K562 (cell line): ENCODE measurements around the gene ASXL2. TPM values are rescaled to one million over a fixed set of nuclear protein-coding genes. Genes with fewer than 3 reads are reported as not detected.

Experiments used
- ATAC-seq: fragments of 200-7000 bp; cut with Tn5 transposase; 3 replicates; pipeline ENCODE4 v1.9.1; 2020; ENCODE audit warnings: moderate library complexity
- BruUV-seq: library from RNA; stranded (reverse); fragments of 400-500 nt; replicated peaks from 2 replicates; lab custom pipeline; 2021; lab: Mats Ljungman, UMichigan
- CTCF ChIA-PET: fragments of 300-600 bp; formaldehyde crosslinking; extraction: SDS; loops from one replicate; lab custom pipeline; 2021; ENCODE audit warnings: low intra/inter-chr PET ratio; lab: Yijun Ruan, JAX
- POLR2A ChIA-PET: fragments of 300-600, 350-650 bp; sonication (Branson Sonifier 250); formaldehyde crosslinking; extraction: SDS; loops from one replicate; lab custom pipeline; 2021; ENCODE audit warnings: antibody characterized with exemption, inconsistent platforms; lab: Yijun Ruan, JAX
- DNase-seq, 4 experiments: peaks; one replicate each; pipeline versions ENCODE4 v3.0.0 to v3.0.0-alpha.2; 2011 to 2018; ENCODE audit warnings: low spot score in 3 of 4, mixed read lengths in 3 of 4; ENCODE audit errors: extremely low read depth in 1 of 4
- FAIRE-seq: peaks from 2 replicates; lab custom pipeline; 2011; peaks lifted over from hg19 to GRCh38; lab: Jason Lieb, UNC
- H2AFZ ChIP-seq: 2 replicates; pipeline ENCODE4 v1.6.0; 2011; ENCODE audit warnings: low read depth, low read length, control low read depth, inconsistent platforms
- H3K27ac ChIP-seq: fragments of 200-600 bp; 3 replicates; pipeline ENCODE4 v1.8.0; 2011; ENCODE audit warnings: low read depth, mild to moderate bottlenecking, control low read depth, inconsistent platforms, low read length, moderate library complexity, mixed read lengths; ENCODE audit errors: extremely low read depth
- H3K27me3 ChIP-seq, 2 experiments: fragments of 300-600 bp in 1 of 2; 2 replicates in 1 of 2; 3 replicates in 1 of 2; pipeline versions ENCODE4 v1.6.0 to v1.8.0; 2011; ENCODE audit warnings: inconsistent platforms in 2 of 2, low read length in 2 of 2, mild to moderate bottlenecking in 1 of 2, mixed read lengths in 1 of 2, moderate library complexity in 1 of 2; ENCODE audit not compliant: control insufficient read depth in 2 of 2, insufficient read depth in 2 of 2
- H3K36me3 ChIP-seq: fragments of 300-600 bp; 3 replicates; pipeline ENCODE4 v1.8.0; 2011; ENCODE audit warnings: mild to moderate bottlenecking, low read length, inconsistent platforms; ENCODE audit not compliant: control insufficient read depth, insufficient read depth
- H3K4me1 ChIP-seq, 2 experiments: fragments of 200-600 bp in 1 of 2; replicated peaks in 1 of 2; 2 replicates in 1 of 2; 3 replicates in 1 of 2; pipeline versions ENCODE4 v1.5.1 to v1.8.0; 2011; ENCODE audit warnings: inconsistent platforms in 2 of 2, low read length in 2 of 2, mild to moderate bottlenecking in 1 of 2, mixed read lengths in 1 of 2, moderate library complexity in 1 of 2; ENCODE audit not compliant: control insufficient read depth in 2 of 2, insufficient read depth in 2 of 2
- H3K4me2 ChIP-seq: 2 replicates; pipeline ENCODE4 v1.6.1; 2011; ENCODE audit warnings: low read length, control low read depth, inconsistent platforms, mixed read lengths; ENCODE audit not compliant: insufficient read depth
- H3K4me3 ChIP-seq: fragments of 200-600 bp; sonication (generic), shearing (Covaris generic); 2 replicates; pipeline ENCODE4 v1.5.1; 2016; ENCODE audit warnings: control low read depth, inconsistent platforms
- H3K79me2 ChIP-seq: fragments of 200-600 bp; 3 replicates; pipeline ENCODE4 v1.8.0; 2011; ENCODE audit warnings: low read length, inconsistent platforms; ENCODE audit not compliant: control insufficient read depth, insufficient read depth
- H3K9ac ChIP-seq, 2 experiments: 2 replicates each; pipeline versions ENCODE4 v1.6.0 to v1.6.1; 2011; ENCODE audit warnings: low read depth in 2 of 2, low read length in 2 of 2, control low read depth in 1 of 2, inconsistent platforms in 1 of 2, mild to moderate bottlenecking in 1 of 2, mixed read lengths in 1 of 2; ENCODE audit not compliant: insufficient read depth in 1 of 2
- H3K9me1 ChIP-seq: one replicate; pipeline ENCODE4 v1.6.0; 2011; ENCODE audit warnings: inconsistent platforms, mild to moderate bottlenecking, low read length, moderate library complexity; ENCODE audit not compliant: control insufficient read depth, insufficient read depth
- H3K9me3 ChIP-seq: replicated peaks from 2 replicates; pipeline ENCODE4 v1.5.1; 2011; ENCODE audit warnings: low read depth, low read length, inconsistent platforms; ENCODE audit not compliant: control insufficient read depth, insufficient read depth
- H4K20me1 ChIP-seq: replicated peaks from 2 replicates; pipeline ENCODE4 v1.6.1; 2011; ENCODE audit warnings: low read length, inconsistent platforms, mixed read lengths; ENCODE audit not compliant: control insufficient read depth, insufficient read depth
- C11orf30 ChIP-seq: fragments of 450-650 bp; IDR thresholded peaks from 2 replicates; pipeline ENCODE4 v1.6.1; 2016; ENCODE audit warnings: low read depth, mild to moderate bottlenecking
- CEBPZ ChIP-seq: fragments of 150-350 bp; IDR thresholded peaks from 2 replicates; pipeline ENCODE4 v1.6.1; 2014; ENCODE audit warnings: low read depth, mild to moderate bottlenecking, low read length, borderline replicate concordance
- HNRNPL ChIP-seq: fragments of 200-400 bp; formaldehyde crosslinking; IDR thresholded peaks from 2 replicates; pipeline ENCODE4 v1.6.1; 2017; ENCODE audit warnings: low read depth, mild to moderate bottlenecking, low read length
- HNRNPUL1 ChIP-seq: fragments of 200-400 bp; formaldehyde crosslinking; IDR thresholded peaks from 2 replicates; pipeline ENCODE4 v1.6.1; 2017; ENCODE audit warnings: low read length
- ILF3 ChIP-seq: fragments of 450-650 bp; IDR thresholded peaks from 2 replicates; pipeline ENCODE4 v1.6.1; 2018; ENCODE audit warnings: antibody characterized with exemption, mild to moderate bottlenecking, moderate library complexity, borderline replicate concordance
- MEIS2 ChIP-seq: fragments of 450-650 bp; IDR thresholded peaks from 2 replicates; pipeline ENCODE4 v1.6.1; 2014; ENCODE audit warnings: mild to moderate bottlenecking; ENCODE audit not compliant: partially characterized antibody
- NR2C2 ChIP-seq, 2 experiments: fragments of 200-800 bp in 1 of 2; sonication (Bioruptor generic) in 1 of 2; sonication (generic) in 1 of 2; formaldehyde crosslinking in 1 of 2; IDR thresholded peaks; 2 replicates each; pipeline versions ENCODE4 v1.6.1 to v1.8.0; 2016 to 2022; ENCODE audit warnings: mild to moderate bottlenecking in 1 of 2, missing compliant biosample characterization in 1 of 2, missing genetic modification characterization in 1 of 2, missing genetic modification reagents in 1 of 2
- SMARCB1 ChIP-seq: IDR thresholded peaks from 2 replicates; pipeline ENCODE4 v1.6.1; 2011; ENCODE audit warnings: improper control_type of control experiment, low read depth; ENCODE audit not compliant: insufficient read length
- ZBTB34 ChIP-seq: fragments of 250-450 bp; sonication (Bioruptor Pico); IDR thresholded peaks from 2 replicates; pipeline ENCODE4 v1.8.0; 2021; ENCODE audit warnings: mild to moderate bottlenecking, moderate library complexity
- ZNF12 ChIP-seq: sonication (generic); formaldehyde crosslinking; IDR thresholded peaks from 2 replicates; pipeline ENCODE4 v1.4.0; 2020; ENCODE audit warnings: mild to moderate bottlenecking, missing genetic modification reagents
- ZNF253 ChIP-seq: fragments of 250-450 bp; sonication (Bioruptor Pico); conservative IDR thresholded peaks from 2 replicates; pipeline ENCODE4 v1.6.1; 2021; ENCODE audit warnings: mild to moderate bottlenecking
- ZNF316 ChIP-seq: fragments of 450-650 bp; IDR thresholded peaks from 2 replicates; pipeline ENCODE4 v1.6.1; 2016
- ZNF354B ChIP-seq: fragments of 250-450 bp; sonication (Bioruptor Pico); IDR thresholded peaks from 2 replicates; pipeline ENCODE4 v1.4.0; 2020
- WGBS: fragments of 100-300 bp; shearing (Covaris generic); methylation state at CpG from one replicate; pipeline ENCODE4 v1.1.6; 2016; ENCODE audit warnings: low coverage, mixed read lengths; ENCODE audit not compliant: insufficient coverage; ENCODE audit errors: missing lambda C conversion rate; 5-methylcytosine and 5-hydroxymethylcytosine counted together
- in situ Hi-C: fragments of 300-500 bp; cut with MboI; formaldehyde crosslinking; loops from 4 replicates; pipeline ENCODE4 v1.15.0; 2018; ENCODE audit warnings: inconsistent platforms, mixed read lengths
- intact Hi-C: fragments of 100-400 bp; cut with micrococcal nuclease; formaldehyde crosslinking; loops from 2 replicates; pipeline ENCODE4 v1.14.2; 2022
- polyA plus RNA-seq, 8 experiments: library from polyadenylated mRNA; depleted of rRNA in 4 of 8; stranded (reverse) in 5 of 8; unstranded in 3 of 8; fragments of >200 nt; fragmentation: Nextera tagmentation in 2 of 8; fragmentation: Illumina TruSeq in 1 of 8; extraction: Ambion mirVana in 2 of 8; extraction: Trizol in 1 of 8; gene quantifications; 2 replicates each; pipeline versions ENCODE4 v1.2.1 to v1.2.3, GENCODE V29; 2011 to 2014; ENCODE audit warnings: inconsistent platforms in 1 of 8, missing spikeins in 1 of 8
- total RNA-seq, 7 experiments: library from RNA; depleted of rRNA in 6 of 7; stranded (reverse); fragments of >200 nt in 6 of 7; fragmentation: Illumina TruSeq in 2 of 7; extraction: Trizol in 2 of 7; gene quantifications; 2 replicates each; pipeline versions ENCODE4 v1.2.1 to v1.2.3, GENCODE V29; 2011 to 2021; ENCODE audit warnings: low replicate concordance in 1 of 7

ASXL2 gene
- total and polyA plus RNA-seq, 9 of the 15 experiments (the other 6 are each of a cell fraction or from before 2014, with no cell fraction given) = 2.2 to 25.9 (median 9.0) TPM

- peaks cover 67% of the 10 kb centered on the region for H3K36me3 ChIP-seq
- H3K4me1 ChIP-seq = no peaks in the 10 kb centered on the region
- WGBS = 100% methylated on average over 1 of the region's 1 CpG
- no peak for ATAC-seq
- ChIA-PET CTCF (no interaction called here), POLR2A (no interaction called here)
- H2AFZ ChIP-seq = no peak overlapping the region
- no peaks in the 10 kb centered on the region; the same call in 1 of the 2 replicates for H4K20me1 ChIP-seq
- no peaks in the 10 kb centered on the region for H3K9me1 ChIP-seq
- H3K4me2 ChIP-seq = no peak overlapping the region
- FAIRE-seq = no peak
- peak; percentile 67 for TF ChIP-seq ZNF316
- TF ChIP-seq ILF3 = no peak
- TF ChIP-seq ZNF12 (CRISPR knock-in tag) = no peak
- no peak for TF ChIP-seq ZNF354B (CRISPR knock-in tag)
- TF ChIP-seq MEIS2 = no peak
- no peak for TF ChIP-seq HNRNPL
- no peak for TF ChIP-seq HNRNPUL1
- no peak for TF ChIP-seq ZNF253 (CRISPR knock-in tag)
- no peak for TF ChIP-seq CEBPZ
- no peak for TF ChIP-seq SMARCB1
- peak; percentile 47; the same call in 1 of the 2 replicates for TF ChIP-seq C11orf30
- TF ChIP-seq NR2C2 (CRISPR knock-in tag; IDR thresholded peaks at IDR 0.05) = no peak
- no peak for TF ChIP-seq NR2C2 (tag; IDR thresholded peaks at IDR 0.05)
- TF ChIP-seq ZBTB34 (CRISPR knock-in tag) = no peak
- H3K4me3 ChIP-seq = no peak overlapping the region
- H3K9me3 ChIP-seq = no peaks in the 10 kb centered on the region
- no peaks in the 10 kb centered on the region for H3K79me2 ChIP-seq
- BruUV-seq = no TSS peak
- intact Hi-C loops (no loop called here), in situ Hi-C loops (no loop called here)
- no peak overlapping the region for H3K9ac ChIP-seq
- no peak overlapping the region for H3K27ac ChIP-seq
- DNase-seq = no peak
- H3K27me3 ChIP-seq = no peaks in the 10 kb centered on the region
Measured at GRCh38 chr2:25760297-25760696, 118.0 kb downstream of the ASXL2 start.
